ENCODE measurements around the gene LIN9. TPM values are rescaled to one million over a fixed set of nuclear protein-coding genes. Genes with fewer than 3 reads are reported as not detected.
A peak's percentile ranks its signal among the peaks of the same experiment; 100 is the strongest.

LIN9 gene
- total and polyA plus RNA-seq, 2 of the 13 experiments (the other 11 are each of a cell fraction or from before 2014, with no cell fraction given), result 3.0 to 10.0 TPM

DNA sequence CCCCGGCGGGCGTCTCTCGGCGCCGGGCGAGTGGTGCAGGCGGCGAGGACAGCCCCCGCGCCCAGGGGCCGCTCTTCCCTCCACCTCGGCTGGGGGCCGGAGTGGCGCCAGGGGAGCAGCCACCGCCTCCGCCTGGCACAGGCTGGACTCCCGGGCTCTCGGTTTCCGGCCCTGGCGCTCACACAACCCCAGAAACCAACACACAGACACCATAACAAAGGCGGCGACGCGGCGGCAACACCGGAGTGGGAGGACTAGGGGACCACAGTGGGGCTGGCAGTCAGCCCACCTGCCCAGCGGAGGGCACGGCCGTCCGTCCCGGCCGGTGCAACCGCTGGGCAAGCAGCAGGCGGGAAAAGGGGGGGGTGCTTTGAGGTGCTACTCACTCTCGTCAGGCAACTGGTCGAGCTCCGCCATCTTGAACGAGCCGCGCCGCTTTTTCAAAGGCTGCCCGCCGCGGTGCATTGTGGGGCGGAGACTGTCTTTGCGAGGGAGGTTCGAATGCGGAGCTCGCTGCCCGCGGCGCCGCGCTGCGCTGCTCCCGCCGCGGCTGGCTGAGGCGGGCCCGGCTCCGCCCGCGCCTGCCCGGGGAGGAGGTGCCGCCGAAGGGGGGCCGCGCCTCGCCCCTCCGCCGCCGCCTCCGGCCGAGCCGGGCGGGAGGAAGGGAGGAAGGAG lies at the start of gene LIN9 (continued):
- TF ChIP-seq MED1 (CRISPR knock-in tag; IDR thresholded peaks at IDR 0.05) (peak; percentile 30; the same call in 1 of the 2 replicates), WIZ (CRISPR knock-in tag; IDR thresholded peaks at IDR 0.05) (no peak), HOXD1 (CRISPR knock-in tag; IDR thresholded peaks at IDR 0.05) (0 out of 2 replicates have a peak, but pooled peaks have one; percentile 60), ATF7-NPFF (CRISPR knock-in tag; IDR thresholded peaks at IDR 0.05; ENCODE audit: low read depth) (peak; percentile 99), PAWR (CRISPR knock-in tag; IDR thresholded peaks at IDR 0.05; ENCODE audit: borderline replicate concordance) (no peak), ZFP90 (CRISPR knock-in tag; IDR thresholded peaks at IDR 0.05; ENCODE audit: borderline replicate concordance) (no peak), TBP (CRISPR knock-in tag; IDR thresholded peaks at IDR 0.05) (no peak), ZC3H13 (CRISPR knock-in tag; IDR thresholded peaks at IDR 0.05) (no peak; the same call in 1 of the 2 replicates), MED8 (CRISPR knock-in tag; IDR thresholded peaks at IDR 0.05; ENCODE audit: insufficient replicate concordance) (peak; percentile 43), ZNF446 (CRISPR knock-in tag; IDR thresholded peaks at IDR 0.05) (peak; percentile 20; the same call in 1 of the 2 replicates), FIP1L1 (IDR thresholded peaks at IDR 0.05; ENCODE audit: borderline replicate concordance, insufficient read depth, low read depth, low read length) (no peak), CCDC6 (CRISPR knock-in tag; IDR thresholded peaks at IDR 0.05) (peak; percentile 100), ZNF251 (CRISPR knock-in tag; IDR thresholded peaks at IDR 0.05) (no peak), AHR (CRISPR knock-in tag; IDR thresholded peaks at IDR 0.05) (no peak), ZNF501 (CRISPR knock-in tag; IDR thresholded peaks at IDR 0.05) (0 out of 2 replicates have a peak, but pooled peaks have one; percentile 34), ZNF891 (CRISPR knock-in tag; IDR thresholded peaks at IDR 0.05) (peak; percentile 59; the same call in 1 of the 2 replicates), ZNF138 (CRISPR knock-in tag; IDR thresholded peaks at IDR 0.05; ENCODE audit: low read depth) (no peak), EED (CRISPR knock-in tag; IDR thresholded peaks at IDR 0.05) (peak; percentile 34; the same call in 1 of the 2 replicates), ZNF296 (CRISPR knock-in tag; conservative IDR thresholded peaks at IDR 0.05) (no peak), SNAI1 (CRISPR knock-in tag; IDR thresholded peaks at IDR 0.05; ENCODE audit: borderline replicate concordance) (no peak), POLR2AphosphoS5 (IDR thresholded peaks at IDR 0.05; ENCODE audit: low read depth, low read length) (peak; percentile 60)
- TF ChIP-seq, protein P1, sequence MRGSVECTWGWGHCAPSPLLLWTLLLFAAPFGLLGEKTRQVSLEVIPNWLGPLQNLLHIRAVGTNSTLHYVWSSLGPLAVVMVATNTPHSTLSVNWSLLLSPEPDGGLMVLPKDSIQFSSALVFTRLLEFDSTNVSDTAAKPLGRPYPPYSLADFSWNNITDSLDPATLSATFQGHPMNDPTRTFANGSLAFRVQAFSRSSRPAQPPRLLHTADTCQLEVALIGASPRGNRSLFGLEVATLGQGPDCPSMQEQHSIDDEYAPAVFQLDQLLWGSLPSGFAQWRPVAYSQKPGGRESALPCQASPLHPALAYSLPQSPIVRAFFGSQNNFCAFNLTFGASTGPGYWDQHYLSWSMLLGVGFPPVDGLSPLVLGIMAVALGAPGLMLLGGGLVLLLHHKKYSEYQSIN (CRISPR knock-in tag; IDR thresholded peaks at IDR 0.05; ENCODE audit: borderline replicate concordance), result no peak
- TF ChIP-seq, protein P2, sequence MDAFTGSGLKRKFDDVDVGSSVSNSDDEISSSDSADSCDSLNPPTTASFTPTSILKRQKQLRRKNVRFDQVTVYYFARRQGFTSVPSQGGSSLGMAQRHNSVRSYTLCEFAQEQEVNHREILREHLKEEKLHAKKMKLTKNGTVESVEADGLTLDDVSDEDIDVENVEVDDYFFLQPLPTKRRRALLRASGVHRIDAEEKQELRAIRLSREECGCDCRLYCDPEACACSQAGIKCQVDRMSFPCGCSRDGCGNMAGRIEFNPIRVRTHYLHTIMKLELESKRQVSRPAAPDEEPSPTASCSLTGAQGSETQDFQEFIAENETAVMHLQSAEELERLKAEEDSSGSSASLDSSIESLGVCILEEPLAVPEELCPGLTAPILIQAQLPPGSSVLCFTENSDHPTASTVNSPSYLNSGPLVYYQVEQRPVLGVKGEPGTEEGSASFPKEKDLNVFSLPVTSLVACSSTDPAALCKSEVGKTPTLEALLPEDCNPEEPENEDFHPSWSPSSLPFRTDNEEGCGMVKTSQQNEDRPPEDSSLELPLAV (CRISPR knock-in tag; conservative IDR thresholded peaks at IDR 0.05; ENCODE audit: low read depth), result peak; percentile 98
- TF ChIP-seq, protein P3, sequence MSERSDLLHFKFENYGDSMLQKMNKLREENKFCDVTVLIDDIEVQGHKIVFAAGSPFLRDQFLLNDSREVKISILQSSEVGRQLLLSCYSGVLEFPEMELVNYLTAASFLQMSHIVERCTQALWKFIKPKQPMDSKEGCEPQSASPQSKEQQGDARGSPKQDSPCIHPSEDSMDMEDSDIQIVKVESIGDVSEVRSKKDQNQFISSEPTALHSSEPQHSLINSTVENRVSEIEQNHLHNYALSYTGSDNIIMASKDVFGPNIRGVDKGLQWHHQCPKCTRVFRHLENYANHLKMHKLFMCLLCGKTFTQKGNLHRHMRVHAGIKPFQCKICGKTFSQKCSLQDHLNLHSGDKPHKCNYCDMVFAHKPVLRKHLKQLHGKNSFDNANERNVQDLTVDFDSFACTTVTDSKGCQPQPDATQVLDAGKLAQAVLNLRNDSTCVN (CRISPR knock-in tag; IDR thresholded peaks at IDR 0.05; ENCODE audit: borderline replicate concordance), result no peak
- TF ChIP-seq, protein P4, sequence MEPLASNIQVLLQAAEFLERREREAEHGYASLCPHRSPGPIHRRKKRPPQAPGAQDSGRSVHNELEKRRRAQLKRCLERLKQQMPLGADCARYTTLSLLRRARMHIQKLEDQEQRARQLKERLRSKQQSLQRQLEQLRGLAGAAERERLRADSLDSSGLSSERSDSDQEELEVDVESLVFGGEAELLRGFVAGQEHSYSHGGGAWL (CRISPR knock-in tag; IDR thresholded peaks at IDR 0.05), result peak; percentile 72; the same call in 1 of the 2 replicates
- TF ChIP-seq, protein P5, sequence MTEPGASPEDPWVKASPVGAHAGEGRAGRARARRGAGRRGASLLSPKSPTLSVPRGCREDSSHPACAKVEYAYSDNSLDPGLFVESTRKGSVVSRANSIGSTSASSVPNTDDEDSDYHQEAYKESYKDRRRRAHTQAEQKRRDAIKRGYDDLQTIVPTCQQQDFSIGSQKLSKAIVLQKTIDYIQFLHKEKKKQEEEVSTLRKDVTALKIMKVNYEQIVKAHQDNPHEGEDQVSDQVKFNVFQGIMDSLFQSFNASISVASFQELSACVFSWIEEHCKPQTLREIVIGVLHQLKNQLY (CRISPR knock-in tag; IDR thresholded peaks at IDR 0.05), result no peak
